DND-41 (cell line): ENCODE data around the gene LIN7C.

Experiments used
- ATAC-seq: fragments of 200-7000 bp; cut with Tn5 transposase; 3 replicates; pipeline ENCODE4 v1.9.1; 2021; ENCODE audit warnings: low read depth; ENCODE audit not compliant: insufficient read depth
- DNase-seq: peaks from one replicate; pipeline ENCODE4 v3.0.0-alpha.2; 2020
- H2AFZ ChIP-seq: 2 replicates; pipeline ENCODE4 v1.6.0; 2012; ENCODE audit warnings: low read depth, low read length
- H3K27ac ChIP-seq: 2 replicates; pipeline ENCODE4 v1.5.1; 2012; ENCODE audit warnings: low read length, inconsistent platforms
- H3K27me3 ChIP-seq: fragments of 200-600 bp; sonication (generic); 2 replicates; pipeline ENCODE4 v1.6.0; 2012; ENCODE audit warnings: low read length, mild to moderate bottlenecking, inconsistent platforms; ENCODE audit not compliant: insufficient read depth, poor library complexity
- H3K36me3 ChIP-seq: 2 replicates; pipeline ENCODE4 v1.5.1; 2012; ENCODE audit warnings: low read length, inconsistent platforms; ENCODE audit not compliant: insufficient read depth
- H3K4me1 ChIP-seq: 2 replicates; pipeline ENCODE4 v1.5.1; 2012; ENCODE audit warnings: mild to moderate bottlenecking, low read length; ENCODE audit not compliant: insufficient read depth
- H3K4me2 ChIP-seq: 2 replicates; pipeline ENCODE4 v1.6.0; 2012; ENCODE audit warnings: mild to moderate bottlenecking, moderate library complexity, low read length, inconsistent platforms; ENCODE audit not compliant: insufficient read depth
- H3K4me3 ChIP-seq, 2 experiments: fragments of 200-600 bp in 1 of 2; shearing (Covaris generic) in 1 of 2; 2 replicates each; pipeline ENCODE4 v1.5.1; 2012 to 2016; ENCODE audit warnings: inconsistent platforms in 2 of 2, low read length in 2 of 2, mild to moderate bottlenecking in 2 of 2, low read depth in 1 of 2, moderate library complexity in 1 of 2
- H3K79me2 ChIP-seq: 2 replicates; pipeline ENCODE4 v1.6.0; 2012; ENCODE audit warnings: low read length, inconsistent platforms; ENCODE audit not compliant: insufficient read depth
- H3K9ac ChIP-seq: 2 replicates; pipeline ENCODE4 v1.6.0; 2012; ENCODE audit warnings: low read depth, mild to moderate bottlenecking, inconsistent platforms, low read length, moderate library complexity
- H3K9me3 ChIP-seq: 2 replicates; pipeline ENCODE4 v1.5.1; 2012; ENCODE audit warnings: low read length, moderate library complexity, mild to moderate bottlenecking, inconsistent platforms; ENCODE audit not compliant: insufficient read depth, severe bottlenecking
- H4K20me1 ChIP-seq: 2 replicates; pipeline ENCODE4 v1.6.0; 2012; ENCODE audit warnings: low read length; ENCODE audit not compliant: insufficient read depth
- EZH2 ChIP-seq: IDR thresholded peaks from 3 replicates; pipeline ENCODE4 v1.6.1; 2012; ENCODE audit warnings: borderline replicate concordance, low read depth, mild to moderate bottlenecking, moderate library complexity, low read length, inconsistent platforms; ENCODE audit not compliant: severe bottlenecking
- TF ChIP-seq, protein P1 (sequence below): IDR thresholded peaks from 2 replicates; pipeline ENCODE4 v1.5.1; 2012; ENCODE audit warnings: borderline replicate concordance, low read length, moderate library complexity, mild to moderate bottlenecking; ENCODE audit not compliant: poor library complexity, severe bottlenecking; ENCODE audit errors: extremely low read depth

The LIN7C gene

DNA sequence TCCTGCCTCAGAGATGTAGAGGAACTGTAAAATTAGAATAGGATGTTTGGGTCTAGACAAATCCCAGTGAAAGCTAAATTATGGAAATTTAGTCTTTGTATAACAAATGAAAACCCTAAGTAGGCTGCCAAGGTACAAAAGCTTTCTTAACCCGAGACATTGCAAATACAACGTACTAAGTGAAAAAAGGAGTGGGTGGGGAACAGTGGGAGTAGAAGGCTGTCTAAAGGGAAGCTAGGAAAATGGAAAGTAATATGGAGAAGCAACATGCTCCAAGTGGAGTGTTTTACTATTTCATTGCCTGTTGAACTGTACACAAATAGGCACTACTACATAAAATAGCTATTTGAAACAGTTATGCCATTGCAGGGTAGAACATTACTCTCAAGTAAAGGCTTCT lies 6.8 kb upstream of the LIN7C start:
- Histone ChIP-seq H3K79me2 (no peaks in the 10 kb centered on the region), H2AFZ (no peak overlapping the region), H3K4me1 (no peaks in the 10 kb centered on the region), H3K9me3 (no peaks in the 10 kb centered on the region), H3K9ac (no peak overlapping the region), H3K4me3 (no peak overlapping the region), H3K36me3 (no peaks in the 10 kb centered on the region), H3K27me3 (no peaks in the 10 kb centered on the region), H3K4me2 (no peak overlapping the region), H3K27ac (no peak overlapping the region), H4K20me1 (no peaks in the 10 kb centered on the region)
- ATAC-seq (no peak), DNase-seq (no peak)
- TF ChIP-seq, protein P1, sequence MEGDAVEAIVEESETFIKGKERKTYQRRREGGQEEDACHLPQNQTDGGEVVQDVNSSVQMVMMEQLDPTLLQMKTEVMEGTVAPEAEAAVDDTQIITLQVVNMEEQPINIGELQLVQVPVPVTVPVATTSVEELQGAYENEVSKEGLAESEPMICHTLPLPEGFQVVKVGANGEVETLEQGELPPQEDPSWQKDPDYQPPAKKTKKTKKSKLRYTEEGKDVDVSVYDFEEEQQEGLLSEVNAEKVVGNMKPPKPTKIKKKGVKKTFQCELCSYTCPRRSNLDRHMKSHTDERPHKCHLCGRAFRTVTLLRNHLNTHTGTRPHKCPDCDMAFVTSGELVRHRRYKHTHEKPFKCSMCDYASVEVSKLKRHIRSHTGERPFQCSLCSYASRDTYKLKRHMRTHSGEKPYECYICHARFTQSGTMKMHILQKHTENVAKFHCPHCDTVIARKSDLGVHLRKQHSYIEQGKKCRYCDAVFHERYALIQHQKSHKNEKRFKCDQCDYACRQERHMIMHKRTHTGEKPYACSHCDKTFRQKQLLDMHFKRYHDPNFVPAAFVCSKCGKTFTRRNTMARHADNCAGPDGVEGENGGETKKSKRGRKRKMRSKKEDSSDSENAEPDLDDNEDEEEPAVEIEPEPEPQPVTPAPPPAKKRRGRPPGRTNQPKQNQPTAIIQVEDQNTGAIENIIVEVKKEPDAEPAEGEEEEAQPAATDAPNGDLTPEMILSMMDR = no peak

DNA sequence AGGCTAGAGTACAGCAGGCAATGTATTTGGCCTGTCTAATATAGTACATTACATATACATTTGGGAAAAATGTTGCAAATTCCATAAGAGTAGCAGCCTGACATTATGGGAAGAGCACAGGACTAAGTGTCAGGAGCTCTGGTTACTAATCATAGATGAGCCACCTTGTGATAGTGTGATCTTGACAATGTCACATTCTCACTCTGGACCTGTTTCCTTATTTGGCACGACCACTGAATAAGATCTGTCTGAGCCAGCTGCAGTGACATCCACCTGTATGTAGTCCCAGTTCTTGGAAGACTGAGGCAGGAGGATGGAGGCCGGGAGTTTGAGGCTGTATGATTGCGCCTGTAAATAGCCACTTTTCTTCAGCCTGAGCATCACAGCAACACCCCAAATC lies 5.7 kb upstream of the LIN7C start:
- Histone ChIP-seq H3K9me3 (no peaks in the 10 kb centered on the region), H3K4me3 (no peak overlapping the region), H3K4me2 (no peak overlapping the region), H3K27ac (no peak overlapping the region), H3K36me3 (no peaks in the 10 kb centered on the region), H4K20me1 (no peaks in the 10 kb centered on the region), H3K4me1 (peaks cover 10% of the 10 kb centered on the region), H3K27me3 (no peaks in the 10 kb centered on the region), H2AFZ (no peak overlapping the region), H3K79me2 (peaks cover 6% of the 10 kb centered on the region; the same call in 1 of the 2 replicates), H3K9ac (no peak overlapping the region)
- ATAC-seq (no peak), DNase-seq (no peak)
- no peak for TF ChIP-seq EZH2
- TF ChIP-seq, protein P1 = no peak

DNA sequence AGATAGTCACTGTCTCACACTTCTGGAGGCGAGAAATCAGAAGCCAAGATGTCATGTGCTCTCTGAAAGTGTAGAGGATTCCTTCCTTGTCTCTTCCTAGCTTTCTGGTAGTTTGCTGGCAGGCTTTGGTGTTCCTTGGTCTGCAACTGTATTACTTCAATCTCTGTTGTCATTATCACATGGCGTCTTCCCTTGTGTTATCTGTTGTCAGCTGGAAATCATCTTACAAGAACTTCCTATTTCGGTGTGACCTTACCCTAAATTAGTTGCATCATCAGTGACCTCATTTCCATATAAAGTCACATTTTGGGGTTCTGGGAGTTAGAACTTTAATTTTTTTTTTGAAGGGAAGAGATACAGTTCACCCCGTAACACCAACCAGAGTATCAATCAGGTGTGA lies 3.3 kb upstream of the LIN7C start:
- Histone ChIP-seq H3K27me3 (no peaks in the 10 kb centered on the region), H2AFZ (no peak overlapping the region), H3K4me3 (no peak overlapping the region), H4K20me1 (peaks cover 3% of the 10 kb centered on the region; the same call in 1 of the 2 replicates), H3K9ac (no peak overlapping the region), H3K27ac (no peak overlapping the region), H3K4me2 (no peak overlapping the region), H3K4me1 (peaks cover 22% of the 10 kb centered on the region), H3K9me3 (no peaks in the 10 kb centered on the region), H3K36me3 (no peaks in the 10 kb centered on the region), H3K79me2 (peaks cover 29% of the 10 kb centered on the region)
- TF ChIP-seq, protein P1 = no peak
- no peak for TF ChIP-seq EZH2
- no peak for DNase-seq
- ATAC-seq = no peak
